Activated T-cell treated with anti-CD3 and anti-CD28 coated beads, Interleukin-2, amount 50 U/mL, for 72 hours (primary cell): Measurements from ENCODE around the gene CREB1. TPM values are rescaled to one million over a fixed set of nuclear protein-coding genes. Genes with fewer than 3 reads are reported as not detected.

Experiments used
- ATAC-seq, 2 donors: fragments of 150-1000 bp; cut with Tn5 transposase; replicated peaks in 1 of 2; 2 replicates each; pipeline ENCODE4 v1.10.0; 2021; ENCODE audit warnings: moderate library complexity in 2 of 2, mild to moderate bottlenecking in 1 of 2
- DNase-seq, 2 donors: peaks; one replicate each; pipeline ENCODE4 v3.0.0; 2021 to 2022; ENCODE audit warnings: mixed read lengths in 1 of 2
- H3K27ac Mint-ChIP-seq: one replicate; pipeline ENCODE4 v1.8.0; 2022; ENCODE audit warnings: mild to moderate bottlenecking, moderate library complexity, mixed read lengths
- H3K27me3 Mint-ChIP-seq: one replicate; pipeline ENCODE4 v1.8.0; 2022; ENCODE audit warnings: low read depth, mixed read lengths
- H3K36me3 Mint-ChIP-seq, 2 donors: one replicate each; pipeline ENCODE4 v1.8.0; 2022; ENCODE audit warnings: mixed read lengths in 2 of 2, mild to moderate bottlenecking in 1 of 2; ENCODE audit not compliant: insufficient read depth in 2 of 2
- H3K4me1 Mint-ChIP-seq: one replicate; pipeline ENCODE4 v1.8.0; 2022; ENCODE audit warnings: low read depth, mixed read lengths
- H3K4me3 Mint-ChIP-seq, 2 donors: one replicate each; pipeline ENCODE4 v1.8.0; 2022; ENCODE audit warnings: mild to moderate bottlenecking in 2 of 2, mixed read lengths in 2 of 2, moderate library complexity in 2 of 2
- H3K9me3 Mint-ChIP-seq, 2 donors: one replicate each; pipeline ENCODE4 v1.8.0; 2022; ENCODE audit warnings: mixed read lengths in 2 of 2
- total RNA-seq, 2 donors: library from RNA; stranded (reverse); gene quantifications; one replicate each; pipeline ENCODE4 v1.2.3, GENCODE V29; 2022

Gene CREB1
- total RNA-seq, 2 donors from 2014 or later: 125 to 143 TPM

GRCh38 chr2:207511851-207512250 lies 17.9 kb upstream of the CREB1 start:
- ATAC-seq (no peak), DNase-seq (no peak)
- H3K27ac Mint-ChIP-seq: no peak overlapping the region
- no peaks in the 10 kb centered on the region for H3K9me3 Mint-ChIP-seq
- H3K4me3 Mint-ChIP-seq: no peak overlapping the region
- H3K4me1 Mint-ChIP-seq: peaks cover 51% of the 10 kb centered on the region
- H3K27me3 Mint-ChIP-seq: no peaks in the 10 kb centered on the region
- H3K36me3 Mint-ChIP-seq: peaks cover 0 to 5% of the 10 kb centered on the region in 2 donors

GRCh38 chr2:207512356-207512755 lies 17.4 kb upstream of the CREB1 start:
- Mint-ChIP-seq H3K4me1 (peaks cover 52% of the 10 kb centered on the region), H3K27me3 (no peaks in the 10 kb centered on the region), H3K36me3 (peaks cover 0 to 4% of the 10 kb centered on the region in 2 donors), H3K27ac (no peak overlapping the region), H3K4me3 (no peak overlapping the region), H3K9me3 (no peaks in the 10 kb centered on the region)
- no peak for ATAC-seq
- DNase-seq: no peak

- Mint-ChIP-seq H3K9me3 (no peaks in the 10 kb centered on the region), H3K27ac (peak overlapping the region; percentile 20), H3K4me1 (peaks cover 53% of the 10 kb centered on the region), H3K4me3 (peak overlapping the region; percentile 42 to 50), H3K27me3 (no peaks in the 10 kb centered on the region), H3K36me3 (peaks cover 0 to 3% of the 10 kb centered on the region in 2 donors)
- ATAC-seq (peak; percentile 68 to 72), DNase-seq (no peak)
Observed at GRCh38 chr2:207513551-207514257, 16.1 kb upstream of the CREB1 start.

GRCh38 chr2:207514451-207514850 lies 15.3 kb upstream of the CREB1 start:
- ATAC-seq: no peak
- DNase-seq: no peak
- Mint-ChIP-seq H3K4me3 (peak overlapping the region; percentile 42 to 50), H3K4me1 (peaks cover 53% of the 10 kb centered on the region), H3K9me3 (no peaks in the 10 kb centered on the region), H3K36me3 (peaks cover 0 to 4% of the 10 kb centered on the region in 2 donors), H3K27me3 (no peaks in the 10 kb centered on the region), H3K27ac (no peak overlapping the region)

- H3K4me3 Mint-ChIP-seq: peak overlapping the region; percentile 3 to 23
- H3K4me1 Mint-ChIP-seq: peaks cover 55% of the 10 kb centered on the region
- peaks cover 0 to 4% of the 10 kb centered on the region in 2 donors for H3K36me3 Mint-ChIP-seq
- no peaks in the 10 kb centered on the region for H3K27me3 Mint-ChIP-seq
- DNase-seq (no peak), ATAC-seq (peak; percentile 87 to 89)
- no peak overlapping the region for H3K27ac Mint-ChIP-seq
- no peaks in the 10 kb centered on the region for H3K9me3 Mint-ChIP-seq
Observed at GRCh38 chr2:207515671-207516070, 14.1 kb upstream of the CREB1 start.

- no peak for DNase-seq
- Mint-ChIP-seq H3K27me3 (no peaks in the 10 kb centered on the region), H3K4me3 (no peak overlapping the region), H3K9me3 (no peaks in the 10 kb centered on the region), H3K4me1 (peaks cover 60% of the 10 kb centered on the region), H3K36me3 (peaks cover 0 to 4% of the 10 kb centered on the region in 2 donors), H3K27ac (no peak overlapping the region)
- ATAC-seq: no peak
Observed at GRCh38 chr2:207516206-207516605, 13.6 kb upstream of the CREB1 start.

GRCh38 chr2:207523005-207523404 lies 6.8 kb upstream of the CREB1 start:
- no peak for DNase-seq
- no peaks in the 10 kb centered on the region for H3K9me3 Mint-ChIP-seq
- no peak for ATAC-seq
- H3K36me3 Mint-ChIP-seq: peaks cover 4 to 10% of the 10 kb centered on the region in 2 donors
- no peak overlapping the region for H3K4me3 Mint-ChIP-seq
- no peak overlapping the region for H3K27ac Mint-ChIP-seq
- H3K27me3 Mint-ChIP-seq: no peaks in the 10 kb centered on the region
- peaks cover 43% of the 10 kb centered on the region for H3K4me1 Mint-ChIP-seq

- H3K36me3 Mint-ChIP-seq: peaks cover 10% of the 10 kb centered on the region in 2 donors
- H3K4me3 Mint-ChIP-seq: peak overlapping the region; percentile 9 to 65
- DNase-seq (no peak), ATAC-seq (no peak)
- peak overlapping the region; percentile 45 for H3K27ac Mint-ChIP-seq
- peaks cover 53% of the 10 kb centered on the region for H3K4me1 Mint-ChIP-seq
- H3K27me3 Mint-ChIP-seq: no peaks in the 10 kb centered on the region
- no peaks in the 10 kb centered on the region for H3K9me3 Mint-ChIP-seq
Observed at GRCh38 chr2:207525296-207525695, 4.5 kb upstream of the CREB1 start.

- Mint-ChIP-seq H3K27ac (peak overlapping the region; percentile 98), H3K27me3 (no peaks in the 10 kb centered on the region), H3K4me1 (peaks cover 59% of the 10 kb centered on the region), H3K4me3 (peak overlapping the region; percentile 93 to 99), H3K9me3 (no peaks in the 10 kb centered on the region), H3K36me3 (peaks cover 10 to 15% of the 10 kb centered on the region in 2 donors)
- ATAC-seq: peak; percentile 2 to 3
- DNase-seq: peak; percentile 57
Observed at GRCh38 chr2:207528980-207529329, 807 bp upstream of the CREB1 start.

- Mint-ChIP-seq H3K4me3 (peak overlapping the region; percentile 93 to 99), H3K27ac (peak overlapping the region; percentile 99), H3K4me1 (peaks cover 68% of the 10 kb centered on the region), H3K27me3 (no peaks in the 10 kb centered on the region), H3K36me3 (peaks cover 10 to 19% of the 10 kb centered on the region in 2 donors), H3K9me3 (no peaks in the 10 kb centered on the region)
- ATAC-seq (peak; percentile 2 to 5), DNase-seq (peak; percentile 49 to 55)
Observed at GRCh38 chr2:207530160-207531031, 634 bp downstream of the CREB1 start.

GRCh38 chr2:207531032-207531952 lies 1.5 kb downstream of the CREB1 start:
- H3K36me3 Mint-ChIP-seq: peaks cover 10 to 21% of the 10 kb centered on the region in 2 donors
- no peaks in the 10 kb centered on the region for H3K9me3 Mint-ChIP-seq
- ATAC-seq (no peak), DNase-seq (peak; percentile 46 to 53)
- no peaks in the 10 kb centered on the region for H3K27me3 Mint-ChIP-seq
- peaks cover 62% of the 10 kb centered on the region for H3K4me1 Mint-ChIP-seq
- H3K27ac Mint-ChIP-seq: peak overlapping the region; percentile 99
- H3K4me3 Mint-ChIP-seq: peak overlapping the region; percentile 91 to 94

- Mint-ChIP-seq H3K4me1 (peaks cover 64% of the 10 kb centered on the region), H3K27me3 (no peaks in the 10 kb centered on the region), H3K27ac (peak overlapping the region; percentile 99), H3K4me3 (peak overlapping the region; percentile 91 to 94), H3K9me3 (no peaks in the 10 kb centered on the region), H3K36me3 (peaks cover 8 to 19% of the 10 kb centered on the region in 2 donors)
- ATAC-seq: no peak
- no peak for DNase-seq
Observed at GRCh38 chr2:207532676-207533075, 2.9 kb downstream of the CREB1 start.
